Measurements from ENCODE around the gene ST6GALNAC3. TPM values are rescaled to one million over a fixed set of nuclear protein-coding genes. Genes with fewer than 3 reads are reported as not detected.
"Not testable (repeated sequence)": the region's sequence is repeated elsewhere in the genome, so short reads cannot be mapped to it uniquely, and the experiment has no call there.

Gene ST6GALNAC3
- total RNA-seq, 1 donor from 2014 or later: 7.3 TPM

DNA sequence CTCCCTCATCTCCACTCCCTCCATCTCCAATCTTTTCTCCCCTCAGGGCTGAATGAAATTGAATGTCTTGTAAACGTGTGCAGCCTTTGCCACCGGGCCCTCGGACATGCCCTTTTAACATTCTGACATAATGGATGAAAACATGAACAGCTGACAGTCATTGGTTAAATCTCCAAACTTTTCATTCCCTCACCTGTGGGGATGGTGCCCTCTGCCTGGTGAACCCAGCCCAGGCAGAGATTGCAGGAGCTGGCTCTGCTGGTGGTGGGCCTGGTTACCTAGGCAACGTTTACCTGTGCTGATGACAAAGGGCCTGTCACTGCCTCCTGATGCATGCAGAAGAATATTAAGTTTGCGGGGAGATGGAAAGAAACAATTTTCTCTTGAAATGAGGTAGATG is 21.3 kb downstream of the ST6GALNAC3 start:
- Mint-ChIP-seq H3K36me3 (ENCODE audit: unreplicated experiment) (no peaks in the 10 kb centered on the region), H3K27me3 (ENCODE audit: unreplicated experiment) (no peaks in the 10 kb centered on the region), H3K4me3 (ENCODE audit: unreplicated experiment) (no peak overlapping the region), H3K9me3 (ENCODE audit: unreplicated experiment) (no peaks in the 10 kb centered on the region), H3K27ac (ENCODE audit: unreplicated experiment) (no peak overlapping the region), H3K4me1 (ENCODE audit: unreplicated experiment) (no peaks in the 10 kb centered on the region)
- TF ChIP-seq, protein P1, sequence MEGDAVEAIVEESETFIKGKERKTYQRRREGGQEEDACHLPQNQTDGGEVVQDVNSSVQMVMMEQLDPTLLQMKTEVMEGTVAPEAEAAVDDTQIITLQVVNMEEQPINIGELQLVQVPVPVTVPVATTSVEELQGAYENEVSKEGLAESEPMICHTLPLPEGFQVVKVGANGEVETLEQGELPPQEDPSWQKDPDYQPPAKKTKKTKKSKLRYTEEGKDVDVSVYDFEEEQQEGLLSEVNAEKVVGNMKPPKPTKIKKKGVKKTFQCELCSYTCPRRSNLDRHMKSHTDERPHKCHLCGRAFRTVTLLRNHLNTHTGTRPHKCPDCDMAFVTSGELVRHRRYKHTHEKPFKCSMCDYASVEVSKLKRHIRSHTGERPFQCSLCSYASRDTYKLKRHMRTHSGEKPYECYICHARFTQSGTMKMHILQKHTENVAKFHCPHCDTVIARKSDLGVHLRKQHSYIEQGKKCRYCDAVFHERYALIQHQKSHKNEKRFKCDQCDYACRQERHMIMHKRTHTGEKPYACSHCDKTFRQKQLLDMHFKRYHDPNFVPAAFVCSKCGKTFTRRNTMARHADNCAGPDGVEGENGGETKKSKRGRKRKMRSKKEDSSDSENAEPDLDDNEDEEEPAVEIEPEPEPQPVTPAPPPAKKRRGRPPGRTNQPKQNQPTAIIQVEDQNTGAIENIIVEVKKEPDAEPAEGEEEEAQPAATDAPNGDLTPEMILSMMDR (IDR thresholded peaks at IDR 0.05): no peak
- DNase-seq (ENCODE audit: extremely low spot score, unreplicated experiment): no peak

DNA sequence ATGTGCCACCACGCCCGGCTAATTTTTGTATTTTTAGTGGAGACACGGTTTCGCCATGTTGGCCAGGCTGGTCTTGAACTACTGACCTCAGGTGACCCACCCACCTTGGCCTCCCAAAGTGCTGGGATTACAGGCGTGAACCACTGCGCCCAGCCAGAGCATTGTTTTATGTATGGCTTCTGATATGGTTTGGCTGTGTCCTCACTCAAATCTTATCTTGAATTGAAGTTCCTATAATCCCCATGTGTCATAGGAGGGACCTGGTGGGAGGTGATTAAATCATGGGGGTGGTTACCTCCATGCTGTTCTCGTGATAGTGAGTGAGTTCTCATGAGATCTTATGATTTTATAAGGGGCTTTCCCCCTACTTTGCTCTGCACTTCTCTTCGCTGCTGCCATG is 22.5 kb downstream of the ST6GALNAC3 start:
- H3K4me3 Mint-ChIP-seq (ENCODE audit: unreplicated experiment); H3K27me3 Mint-ChIP-seq (ENCODE audit: unreplicated experiment); H3K27ac Mint-ChIP-seq (ENCODE audit: unreplicated experiment); H3K36me3 Mint-ChIP-seq (ENCODE audit: unreplicated experiment); H3K9me3 Mint-ChIP-seq (ENCODE audit: unreplicated experiment); H3K4me1 Mint-ChIP-seq (ENCODE audit: unreplicated experiment); DNase-seq (ENCODE audit: extremely low spot score, unreplicated experiment): not testable (repeated sequence)

DNA sequence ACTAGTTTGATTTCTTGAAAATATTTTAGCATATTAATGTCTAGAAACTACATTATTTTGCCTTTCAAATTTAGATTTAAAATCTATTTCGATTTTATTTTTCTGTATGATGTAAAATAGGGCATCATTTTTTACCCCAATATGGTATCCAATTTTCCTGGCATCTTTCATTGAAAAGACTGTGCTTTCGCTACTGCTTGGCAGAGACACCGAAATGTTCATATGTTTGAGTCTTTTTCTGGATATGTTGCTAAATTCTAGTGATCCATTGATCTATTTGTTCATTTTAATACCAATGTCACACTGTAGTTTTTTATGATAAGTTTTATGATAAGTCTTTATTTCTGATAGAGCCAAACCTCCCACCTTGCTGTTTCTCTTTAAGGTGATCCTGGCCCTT is 24.3 kb downstream of the ST6GALNAC3 start:
- Mint-ChIP-seq H3K9me3 (ENCODE audit: unreplicated experiment) (no peaks in the 10 kb centered on the region), H3K4me3 (ENCODE audit: unreplicated experiment) (no peak overlapping the region), H3K36me3 (ENCODE audit: unreplicated experiment) (no peaks in the 10 kb centered on the region), H3K27ac (ENCODE audit: unreplicated experiment) (no peak overlapping the region), H3K4me1 (ENCODE audit: unreplicated experiment) (peaks cover 3% of the 10 kb centered on the region), H3K27me3 (ENCODE audit: unreplicated experiment) (no peaks in the 10 kb centered on the region)
- TF ChIP-seq, protein P1 (IDR thresholded peaks at IDR 0.05): no peak
- DNase-seq (ENCODE audit: extremely low spot score, unreplicated experiment): no peak

DNA sequence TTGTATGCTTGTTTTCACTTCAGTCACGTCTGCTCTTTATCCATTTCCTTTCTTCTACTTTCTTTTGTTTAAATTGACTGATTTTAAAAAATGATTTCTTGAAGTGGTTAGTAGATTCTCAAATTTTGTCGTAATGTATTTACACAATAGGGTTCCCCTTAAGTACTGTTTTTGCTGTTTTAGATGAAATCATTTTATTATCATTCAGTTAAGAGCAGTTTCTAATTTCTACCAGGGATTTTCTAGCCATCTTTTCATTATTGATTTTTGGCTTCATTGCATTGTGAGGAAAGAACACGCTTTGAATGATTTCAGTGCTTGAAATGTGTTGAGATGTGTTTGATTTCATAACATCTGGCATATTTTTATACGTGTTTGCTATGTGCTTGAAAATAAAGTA is 27.0 kb downstream of the ST6GALNAC3 start:
- no peaks in the 10 kb centered on the region for H3K27me3 Mint-ChIP-seq (ENCODE audit: unreplicated experiment)
- no peaks in the 10 kb centered on the region for H3K9me3 Mint-ChIP-seq (ENCODE audit: unreplicated experiment)

DNA sequence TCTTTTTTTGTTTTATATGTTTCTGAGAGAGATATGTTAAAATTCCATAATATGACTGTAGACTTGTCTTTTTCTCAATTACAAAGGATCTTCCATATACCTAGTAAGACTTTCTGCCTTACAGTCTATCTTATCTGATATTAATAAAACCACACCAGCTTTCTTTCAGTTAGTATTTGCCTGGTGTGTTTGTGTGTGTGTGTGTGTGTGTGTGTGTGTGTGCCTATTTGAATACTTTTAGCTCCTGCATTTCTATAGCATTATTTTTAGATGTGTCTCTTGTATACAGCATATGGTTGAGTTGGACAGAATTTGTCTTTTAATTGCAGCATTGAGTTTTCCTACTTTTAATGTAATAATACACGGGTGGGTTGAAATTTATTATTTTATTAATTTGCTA is 27.5 kb downstream of the ST6GALNAC3 start:
- H3K9me3 Mint-ChIP-seq (ENCODE audit: unreplicated experiment): no peaks in the 10 kb centered on the region

More for the DNA sequence above, 27.0 kb downstream of the ST6GALNAC3 start:
- no peak for DNase-seq (ENCODE audit: extremely low spot score, unreplicated experiment)
- Mint-ChIP-seq H3K27ac (ENCODE audit: unreplicated experiment) (no peak overlapping the region), H3K4me1 (ENCODE audit: unreplicated experiment) (peaks cover 6% of the 10 kb centered on the region), H3K4me3 (ENCODE audit: unreplicated experiment) (no peak overlapping the region), H3K36me3 (ENCODE audit: unreplicated experiment) (no peaks in the 10 kb centered on the region)
- TF ChIP-seq, protein P1 (IDR thresholded peaks at IDR 0.05): no peak

More for the DNA sequence above, 27.5 kb downstream of the ST6GALNAC3 start:
- Mint-ChIP-seq H3K27me3 (ENCODE audit: unreplicated experiment) (no peaks in the 10 kb centered on the region), H3K27ac (ENCODE audit: unreplicated experiment) (no peak overlapping the region), H3K4me3 (ENCODE audit: unreplicated experiment) (no peak overlapping the region), H3K36me3 (ENCODE audit: unreplicated experiment) (no peaks in the 10 kb centered on the region), H3K4me1 (ENCODE audit: unreplicated experiment) (peaks cover 10% of the 10 kb centered on the region)
- TF ChIP-seq, protein P1 (IDR thresholded peaks at IDR 0.05): no peak
- no peak for DNase-seq (ENCODE audit: extremely low spot score, unreplicated experiment)
